Loucy (cell line): ENCODE measurements around the gene PRM2.

Experiments
- EZH2phosphoT487 ChIP-seq: fragments of 200-600 bp; IDR thresholded peaks from 2 replicates; pipeline ENCODE4 v1.6.1; 2018; ENCODE audit warnings: antibody characterized with exemption, mild to moderate bottlenecking, moderate library complexity, borderline replicate concordance
- TF ChIP-seq, protein P1 (sequence below): fragments of 200-600 bp; sonication (generic); conservative IDR thresholded peaks from 2 replicates; pipeline ENCODE4 v1.5.1; 2014; ENCODE audit warnings: mild to moderate bottlenecking, antibody characterized with exemption, low read length

GRCh38 chr16:11322823-11323222 is 46.5 kb upstream of the PRM2 start:
- TF ChIP-seq, protein P1, sequence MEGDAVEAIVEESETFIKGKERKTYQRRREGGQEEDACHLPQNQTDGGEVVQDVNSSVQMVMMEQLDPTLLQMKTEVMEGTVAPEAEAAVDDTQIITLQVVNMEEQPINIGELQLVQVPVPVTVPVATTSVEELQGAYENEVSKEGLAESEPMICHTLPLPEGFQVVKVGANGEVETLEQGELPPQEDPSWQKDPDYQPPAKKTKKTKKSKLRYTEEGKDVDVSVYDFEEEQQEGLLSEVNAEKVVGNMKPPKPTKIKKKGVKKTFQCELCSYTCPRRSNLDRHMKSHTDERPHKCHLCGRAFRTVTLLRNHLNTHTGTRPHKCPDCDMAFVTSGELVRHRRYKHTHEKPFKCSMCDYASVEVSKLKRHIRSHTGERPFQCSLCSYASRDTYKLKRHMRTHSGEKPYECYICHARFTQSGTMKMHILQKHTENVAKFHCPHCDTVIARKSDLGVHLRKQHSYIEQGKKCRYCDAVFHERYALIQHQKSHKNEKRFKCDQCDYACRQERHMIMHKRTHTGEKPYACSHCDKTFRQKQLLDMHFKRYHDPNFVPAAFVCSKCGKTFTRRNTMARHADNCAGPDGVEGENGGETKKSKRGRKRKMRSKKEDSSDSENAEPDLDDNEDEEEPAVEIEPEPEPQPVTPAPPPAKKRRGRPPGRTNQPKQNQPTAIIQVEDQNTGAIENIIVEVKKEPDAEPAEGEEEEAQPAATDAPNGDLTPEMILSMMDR, result no peak
- TF ChIP-seq EZH2phosphoT487, result no peak
